ENCODE results near the gene ABCB9.

GRCh38 chr12:122934722-122935121 lies 31.5 kb downstream of the ABCB9 start:
- TF ChIP-seq CTCF (IDR thresholded peaks at IDR 0.05) (no peak), POLR2A (IDR thresholded peaks at IDR 0.05) (no peak)
